Measurements from ENCODE around the gene TMEM94. TPM values are rescaled to one million over a fixed set of nuclear protein-coding genes. Genes with fewer than 3 reads are reported as not detected.

TMEM94 gene
- total and polyA plus RNA-seq, 12 donors, result 25.6 to 66.7 (median 41.3) TPM

GRCh38 chr17:75463603-75464002 lies 7.2 kb downstream of the TMEM94 start:
- WGBS, 2 donors, result 92 to 99% methylated on average over 2 of the region's 2 CpGs
- H3K27ac ChIP-seq, result no peak overlapping the region
- H3K27me3 ChIP-seq, result no peaks in the 10 kb centered on the region
- DNase-seq (no peak), ATAC-seq (no peak)
- H3K36me3 ChIP-seq, result peaks cover 0 to 7% (median 0%) of the 10 kb centered on the region in 9 donors
- intact Hi-C loops (cut with DNase I), result no loop called here
- H3K9me3 ChIP-seq, result peaks cover 0 to 9% (median 0%) of the 10 kb centered on the region in 11 donors
- H3K4me1 ChIP-seq, result peaks cover 3 to 37% (median 22%) of the 10 kb centered on the region in 9 donors
- H3K4me3 ChIP-seq, result no peak overlapping the region
- no peak for TF ChIP-seq CTCF (IDR thresholded peaks at IDR 0.05)

GRCh38 chr17:75465039-75465438 lies 8.6 kb downstream of the TMEM94 start:
- Histone ChIP-seq H3K4me1 (peaks cover 3 to 30% (median 15%) of the 10 kb centered on the region in 9 donors), H3K27me3 (no peaks in the 10 kb centered on the region), H3K4me3 (no peak overlapping the region), H3K27ac (no peak overlapping the region), H3K36me3 (peaks cover 0 to 7% (median 0%) of the 10 kb centered on the region in 9 donors), H3K9me3 (peaks cover 0 to 9% (median 0%) of the 10 kb centered on the region in 11 donors)
- intact Hi-C loops (cut with DNase I), result no loop called here
- WGBS, 2 donors, result 96% methylated on average over 6 of the region's 6 CpGs
- DNase-seq (no peak), ATAC-seq (no peak)
- no peak for TF ChIP-seq CTCF (IDR thresholded peaks at IDR 0.05)

GRCh38 chr17:75468291-75468754 lies 11.9 kb downstream of the TMEM94 start:
- TF ChIP-seq CTCF (IDR thresholded peaks at IDR 0.05), result no peak
- intact Hi-C loops (cut with DNase I), result no loop called here
- DNase-seq, result no peak
- no peak overlapping the region for H3K4me3 ChIP-seq
- H3K4me1 ChIP-seq, result peaks cover 0 to 32% (median 13%) of the 10 kb centered on the region in 9 donors
- peak; percentile 33 to 76 (median 70) for ATAC-seq
- peaks cover 0 to 29% (median 0%) of the 10 kb centered on the region in 9 donors for H3K36me3 ChIP-seq
- peak overlapping the region in 8 of 10 donors; percentile 6 to 61 (median 32) for H3K27ac ChIP-seq
- H3K27me3 ChIP-seq, result no peaks in the 10 kb centered on the region
- H3K9me3 ChIP-seq, result peaks cover 0 to 9% (median 0%) of the 10 kb centered on the region in 11 donors
- WGBS, 2 donors, result 48 to 52% methylated on average over 8 of the region's 8 CpGs

- H3K9me3 ChIP-seq, result peaks cover 0 to 9% (median 0%) of the 10 kb centered on the region in 11 donors
- ATAC-seq (peak in 4 of 8 donors; percentile 40 to 59 (median 47)), DNase-seq (no peak)
- H3K27ac ChIP-seq, result peak overlapping the region in 7 of 10 donors; percentile 15 to 61 (median 32)
- peaks cover 0 to 35% (median 0%) of the 10 kb centered on the region in 9 donors for H3K36me3 ChIP-seq
- no peaks in the 10 kb centered on the region for H3K27me3 ChIP-seq
- intact Hi-C loops (cut with DNase I), result loop anchor here in 1 of 10 donors (1.0 kb wide), 1 partner anchor 9 kb away; no protein-coding TSS in a partner anchor
- WGBS, 2 donors, result 81 to 85% methylated on average over 13 of the region's 13 CpGs
- H3K4me1 ChIP-seq, result peaks cover 0 to 37% (median 15%) of the 10 kb centered on the region in 9 donors
- H3K4me3 ChIP-seq, result no peak overlapping the region
- no peak for TF ChIP-seq CTCF (IDR thresholded peaks at IDR 0.05)
These were observed 12.4 kb downstream of the TMEM94 start for GRCh38 chr17:75468779-75469373.
